H1 (cell line): ENCODE data around the gene MYO5B. TPM values are rescaled to one million over a fixed set of nuclear protein-coding genes. Genes with fewer than 3 reads are reported as not detected.

Experiments used
- CBX5 ChIP-seq: fragments of 300-800, 300-1000 bp; sonication (generic); IDR thresholded peaks from 2 replicates; pipeline ENCODE4 v1.7.1; 2016; ENCODE audit warnings: antibody characterized with exemption, low read length, low read depth
- EP300 ChIP-seq, 2 experiments: IDR thresholded peaks; 1 replicate in 1 of 2; 2 replicates in 1 of 2; pipeline ENCODE4 v1.6.1; 2011 to 2012; ENCODE audit warnings: low read depth in 2 of 2, low read length in 2 of 2, mild to moderate bottlenecking in 2 of 2, borderline replicate concordance in 1 of 2, inconsistent platforms in 1 of 2, moderate library complexity in 1 of 2
- JUND ChIP-seq: IDR thresholded peaks from 2 replicates; pipeline ENCODE4 v1.6.1; 2011; ENCODE audit warnings: mild to moderate bottlenecking, improper control_type of control experiment, low read length
- SUZ12 ChIP-seq: fragments of 200-600 bp; sonication (generic); IDR thresholded peaks from 2 replicates; pipeline ENCODE4 v1.6.1; 2012; ENCODE audit warnings: mild to moderate bottlenecking, inconsistent platforms, low read length, moderate library complexity, mixed read lengths
- TEAD4 ChIP-seq: IDR thresholded peaks from 2 replicates; pipeline ENCODE4 v1.6.1; 2012; ENCODE audit warnings: low read depth, low read length, inconsistent platforms, mixed read lengths
- polyA plus RNA-seq, 7 experiments: library from polyadenylated mRNA; depleted of rRNA in 3 of 7; stranded (reverse) in 5 of 7; unstranded in 2 of 7; fragments of >200 nt in 5 of 7; fragments of 200-250 nt in 2 of 7; gene quantifications; 1 replicate in 5 of 7; 2 replicates in 1 of 7; 4 replicates in 1 of 7; pipeline versions ENCODE4 v1.2.1 to v1.2.3, GENCODE V29; 2011 to 2013; ENCODE audit warnings: missing spikeins in 2 of 7, mixed read lengths in 2 of 7
- total RNA-seq: library from RNA; stranded (reverse); fragmentation: NEBNext Ultra II Directional; extraction: Animal tissue kit (Norgen Biotek cat#: 25700); gene quantifications from 2 replicates; pipeline ENCODE4 v1.2.1, GENCODE V29; 2021

Gene MYO5B
- total and polyA plus RNA-seq, 2 of the 8 experiments (the other 6 are each of a cell fraction or from before 2014, with no cell fraction given), result 6.4 to 7.7 TPM

GRCh38 chr18:50104421-50104820, 90.5 kb downstream of the MYO5B start (continued):
- TF ChIP-seq EP300 (IDR thresholded peaks at IDR 0.05; ENCODE audit: borderline replicate concordance in 1 of 2, low read depth in 2 of 2, low read length in 2 of 2), result no peak
- no peak for TF ChIP-seq JUND
- TF ChIP-seq CBX5, result no peak
- TF ChIP-seq TEAD4, result no peak
- no peak for TF ChIP-seq SUZ12
- TF ChIP-seq, all 59 proteins: peak for 0
